ENCODE measurements around the gene FBF1. TPM values are rescaled to one million over a fixed set of nuclear protein-coding genes. Genes with fewer than 3 reads are reported as not detected.
"Not testable (repeated sequence)": the region's sequence is repeated elsewhere in the genome, so short reads cannot be mapped to it uniquely, and the experiment has no call there.

FBF1 gene
- total RNA-seq, 1 donor from 2014 or later, result 18.5 TPM

DNA sequence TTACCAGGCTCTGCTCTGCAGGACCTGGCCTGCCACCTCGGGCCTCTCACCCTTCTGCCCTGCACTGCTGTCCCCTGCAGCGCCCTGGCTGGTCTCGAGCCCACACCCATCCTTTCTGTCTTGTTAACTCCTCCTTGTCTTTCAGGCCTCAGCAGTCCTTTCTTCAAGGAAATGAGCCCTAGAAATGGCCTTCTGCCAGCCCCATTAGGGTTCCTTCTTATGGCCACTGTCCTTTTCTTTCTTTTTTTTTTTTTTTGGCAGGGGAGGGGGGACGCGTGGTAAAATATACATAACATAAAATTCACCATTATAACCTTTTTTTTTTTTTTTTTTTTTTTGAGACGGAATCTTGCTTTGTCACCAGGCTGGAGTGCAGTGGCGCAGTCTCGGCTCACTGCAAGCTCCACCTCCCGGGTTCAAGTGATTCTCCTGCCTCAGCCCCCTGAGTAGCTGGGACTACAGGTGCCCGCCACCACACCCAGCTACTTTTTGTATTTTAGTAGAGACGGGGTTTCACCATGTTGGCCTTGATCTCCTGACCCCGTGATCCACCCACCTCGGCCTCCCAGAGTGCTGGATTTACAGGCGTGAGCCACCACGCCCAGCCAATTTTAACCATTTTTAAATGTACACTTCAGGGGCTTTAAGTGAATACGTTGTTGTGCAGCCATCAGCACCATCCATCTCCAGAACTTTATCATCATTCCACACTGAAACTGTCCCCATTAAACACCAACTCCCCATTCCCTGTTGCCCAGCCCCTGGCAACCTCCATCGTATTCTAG lies 75.2 kb downstream of the FBF1 start:
- intact Hi-C loops (cut with DNase I); DNase-seq (ENCODE audit: low spot score); ATAC-seq: not testable (repeated sequence)

DNA sequence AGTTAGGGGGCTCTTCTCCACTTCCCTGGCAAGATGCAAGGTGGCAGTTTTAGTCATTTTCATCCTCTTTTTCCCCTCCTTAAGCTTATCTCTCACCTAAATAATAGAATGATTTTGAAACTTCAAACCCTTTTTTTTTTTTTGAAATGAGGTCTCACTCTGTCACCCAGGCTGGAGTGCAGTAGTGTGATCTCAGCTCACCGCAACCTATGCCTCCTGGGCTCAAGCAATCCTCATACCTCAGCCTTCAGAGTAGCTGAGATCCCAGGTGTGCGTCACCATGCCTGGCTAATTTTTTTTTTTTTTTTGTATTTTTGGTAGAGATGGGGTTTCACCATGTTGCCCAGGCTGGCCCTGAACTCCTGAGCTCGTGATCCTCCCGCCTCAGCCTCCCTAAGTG lies 76.0 kb downstream of the FBF1 start:
- ATAC-seq; DNase-seq (ENCODE audit: low spot score); intact Hi-C loops (cut with DNase I): not testable (repeated sequence)

DNA sequence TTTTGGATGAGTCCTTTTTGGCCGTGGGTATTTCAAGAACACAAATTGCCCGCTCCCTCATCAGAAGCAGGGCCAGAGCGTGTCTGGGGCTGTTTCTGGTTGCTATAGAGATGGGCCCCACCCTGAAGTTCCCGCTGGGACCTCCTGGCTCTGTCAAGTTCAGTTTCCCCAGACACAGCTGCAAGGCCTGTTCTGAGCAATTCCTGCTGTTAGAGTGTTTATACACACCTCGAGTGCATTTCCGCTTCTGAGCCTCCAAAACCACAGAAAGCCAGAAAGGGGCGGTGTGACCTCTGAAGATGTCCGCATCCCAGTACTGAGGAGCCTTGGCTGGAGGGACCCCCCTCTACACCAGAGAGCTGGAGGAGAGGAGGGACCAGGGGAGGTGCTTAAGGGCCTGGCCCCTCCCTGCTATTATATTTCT lies 76.4 kb downstream of the FBF1 start:
- intact Hi-C loops (cut with DNase I), result no loop called here
- ATAC-seq (peak; percentile 87), DNase-seq (ENCODE audit: low spot score) (peak; percentile 70)

DNA sequence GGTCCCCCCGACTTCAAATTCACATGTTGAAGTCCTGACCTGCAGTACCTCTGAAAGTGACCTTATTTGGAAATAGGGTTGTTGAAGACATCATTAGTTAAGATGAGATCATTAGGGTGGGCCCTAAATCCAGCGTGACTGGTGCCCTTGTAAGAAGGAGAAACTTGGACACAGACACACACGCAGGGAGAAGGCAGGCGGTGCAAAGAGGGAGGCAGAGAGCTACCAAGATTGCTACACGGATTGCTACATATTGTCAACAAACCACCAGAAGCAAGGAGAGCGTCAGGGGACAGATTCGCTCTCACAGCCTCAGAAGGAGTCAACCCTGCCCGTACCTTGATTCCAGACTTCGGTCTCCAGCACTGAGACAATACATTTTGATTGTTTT lies 78.9 kb downstream of the FBF1 start:
- intact Hi-C loops (cut with DNase I), result no loop called here
- ATAC-seq (no peak), DNase-seq (ENCODE audit: low spot score) (no peak)

Other genes starting within 250 kb of the FBF1 start
- 469 TPM for gene ITGB4, start 219.6 kb downstream of the FBF1 start, total RNA-seq
- gene GALK1, start 175.8 kb downstream of the FBF1 start, total RNA-seq, result 23.7 TPM
- 41.4 TPM for gene UNK, start 156.2 kb downstream of the FBF1 start, total RNA-seq
- gene UNC13D, start 96.6 kb downstream of the FBF1 start, total RNA-seq, result 30.9 TPM
- 156 TPM for gene WBP2, start 85.7 kb downstream of the FBF1 start, total RNA-seq
- 50.7 TPM for gene TRIM47, start 62.5 kb downstream of the FBF1 start, total RNA-seq
- 24.7 TPM for gene TRIM65, start 44.1 kb downstream of the FBF1 start, total RNA-seq
- 73.6 TPM for gene MRPL38, start 36.2 kb downstream of the FBF1 start, total RNA-seq
- 64.6 TPM for gene ACOX1, start 38.1 kb upstream of the FBF1 start, total RNA-seq
- 8.1 TPM for gene TEN1, start 38.2 kb upstream of the FBF1 start, total RNA-seq
- 5.2 TPM for gene CDK3, start 59.8 kb upstream of the FBF1 start, total RNA-seq
- gene EVPL, start 86.3 kb upstream of the FBF1 start, total RNA-seq, result 1.2 TPM
- gene SRP68, start 131.5 kb upstream of the FBF1 start, total RNA-seq, result 65.1 TPM
- gene GALR2, start 133.7 kb upstream of the FBF1 start, total RNA-seq, result not detected
- gene ZACN, start 138.1 kb upstream of the FBF1 start, total RNA-seq, result not detected
- 125 TPM for gene EXOC7, start 162.7 kb upstream of the FBF1 start, total RNA-seq
- 0.40 TPM for gene FOXJ1, start 200.2 kb upstream of the FBF1 start, total RNA-seq